Measurements from ENCODE around the gene SHC2. TPM values are rescaled to one million over a fixed set of nuclear protein-coding genes. Genes with fewer than 3 reads are reported as not detected.
"Not testable (repeated sequence)": the region's sequence is repeated elsewhere in the genome, so short reads cannot be mapped to it uniquely, and the experiment has no call there.

SHC2 gene
- polyA plus RNA-seq, 6 donors from 2014 or later, result 0.20 TPM; not detected in 5

- Mint-ChIP-seq H3K9me3 (peaks cover 0 to 10% (median 7%) of the 10 kb centered on the region in 7 donors), H3K4me3 (peak overlapping the region in 3 of 8 donors; percentile 37 to 85 (median 47)), H3K27me3 (peaks cover 4 to 29% (median 17%) of the 10 kb centered on the region in 3 donors), H3K4me1 (peaks cover 8 to 18% (median 9%) of the 10 kb centered on the region in 3 donors), H3K36me3 (peaks cover 0 to 7% of the 10 kb centered on the region in 2 donors), H3K27ac (no peak overlapping the region)
- no peak for DNase-seq
- no peak for ATAC-seq (ENCODE audit: low read depth in 2 of 2)
Observed at GRCh38 chr19:485583-486236, 24.9 kb upstream of the SHC2 start.

GRCh38 chr19:485077-485476 is 24.2 kb upstream of the SHC2 start:
- Mint-ChIP-seq H3K4me1 (peaks cover 14 to 18% (median 15%) of the 10 kb centered on the region in 3 donors), H3K9me3 (peaks cover 0 to 16% (median 13%) of the 10 kb centered on the region in 7 donors), H3K27ac (no peak overlapping the region), H3K27me3 (peaks cover 4 to 29% (median 17%) of the 10 kb centered on the region in 3 donors), H3K36me3 (peaks cover 0 to 13% of the 10 kb centered on the region in 2 donors), H3K4me3 (no peak overlapping the region)
- ATAC-seq (ENCODE audit: low read depth in 2 of 2), result no peak
- DNase-seq, result no peak

- H3K27me3 Mint-ChIP-seq, result peaks cover 4 to 29% (median 17%) of the 10 kb centered on the region in 3 donors
- ATAC-seq (ENCODE audit: low read depth in 2 of 2), result no peak
Observed at GRCh38 chr19:484494-484893, 23.7 kb upstream of the SHC2 start.

GRCh38 chr19:483332-484072 is 22.7 kb upstream of the SHC2 start:
- peaks cover 17 to 19% (median 19%) of the 10 kb centered on the region in 3 donors for H3K4me1 Mint-ChIP-seq

More at GRCh38 chr19:484494-484893, 23.7 kb upstream of the SHC2 start:
- H3K9me3 Mint-ChIP-seq, result peaks cover 0 to 19% (median 14%) of the 10 kb centered on the region in 7 donors
- H3K4me3 Mint-ChIP-seq, result peak overlapping the region in 1 of 8 donors; percentile 68
- peaks cover 0 to 18% of the 10 kb centered on the region in 2 donors for H3K36me3 Mint-ChIP-seq
- peaks cover 18 to 19% (median 19%) of the 10 kb centered on the region in 3 donors for H3K4me1 Mint-ChIP-seq
- no peak overlapping the region for H3K27ac Mint-ChIP-seq
- DNase-seq, result no peak

GRCh38 chr19:482186-483041 is 21.6 kb upstream of the SHC2 start:
- Mint-ChIP-seq H3K36me3 (peaks cover 0 to 18% of the 10 kb centered on the region in 2 donors), H3K27me3 (peaks cover 4 to 33% (median 17%) of the 10 kb centered on the region in 3 donors), H3K4me1 (peaks cover 7 to 19% (median 19%) of the 10 kb centered on the region in 3 donors), H3K27ac (peak overlapping the region in 2 of 6 donors; percentile 34 to 89), H3K4me3 (peak overlapping the region in 1 of 8 donors; percentile 70), H3K9me3 (peaks cover 0 to 19% (median 14%) of the 10 kb centered on the region in 7 donors)
- no peak for ATAC-seq (ENCODE audit: low read depth in 2 of 2)
- DNase-seq, result no peak

More at GRCh38 chr19:483332-484072, 22.7 kb upstream of the SHC2 start:
- Mint-ChIP-seq H3K36me3 (peaks cover 0 to 18% of the 10 kb centered on the region in 2 donors), H3K9me3 (peaks cover 0 to 19% (median 14%) of the 10 kb centered on the region in 7 donors), H3K27ac (no peak overlapping the region), H3K4me3 (no peak overlapping the region), H3K27me3 (peaks cover 4 to 29% (median 17%) of the 10 kb centered on the region in 3 donors)
- DNase-seq (no peak), ATAC-seq (ENCODE audit: low read depth in 2 of 2) (no peak)

- H3K27me3 Mint-ChIP-seq, result peaks cover 4 to 29% (median 15%) of the 10 kb centered on the region in 3 donors
- peaks cover 0 to 19% (median 14%) of the 10 kb centered on the region in 7 donors for H3K9me3 Mint-ChIP-seq
- peak overlapping the region in 4 of 6 donors; percentile 37 to 89 (median 66) for H3K27ac Mint-ChIP-seq
- ATAC-seq (ENCODE audit: low read depth in 2 of 2); DNase-seq; H3K4me3 Mint-ChIP-seq: not testable (repeated sequence)
- H3K4me1 Mint-ChIP-seq, result peaks cover 7 to 19% (median 19%) of the 10 kb centered on the region in 3 donors
- H3K36me3 Mint-ChIP-seq, result peaks cover 0 to 18% of the 10 kb centered on the region in 2 donors
Observed at GRCh38 chr19:481100-481499, 20.3 kb upstream of the SHC2 start.

GRCh38 chr19:480016-480855 is 19.4 kb upstream of the SHC2 start:
- DNase-seq (no peak), ATAC-seq (ENCODE audit: low read depth in 2 of 2) (peak; percentile 38 to 57)
- H3K4me1 Mint-ChIP-seq, result peaks cover 7 to 19% (median 19%) of the 10 kb centered on the region in 3 donors
- peaks cover 4 to 25% (median 13%) of the 10 kb centered on the region in 3 donors for H3K27me3 Mint-ChIP-seq
- H3K9me3 Mint-ChIP-seq, result peaks cover 0 to 19% (median 14%) of the 10 kb centered on the region in 7 donors
- peak overlapping the region in 5 of 6 donors; percentile 80 to 97 (median 82) for H3K27ac Mint-ChIP-seq
- peak overlapping the region in 5 of 8 donors; percentile 28 to 72 (median 41) for H3K4me3 Mint-ChIP-seq
- H3K36me3 Mint-ChIP-seq, result peaks cover 0 to 18% of the 10 kb centered on the region in 2 donors

GRCh38 chr19:478976-479375 is 18.1 kb upstream of the SHC2 start:
- Mint-ChIP-seq H3K27me3 (peaks cover 0 to 15% (median 9%) of the 10 kb centered on the region in 3 donors), H3K27ac (peak overlapping the region in 1 of 6 donors; percentile 65), H3K9me3 (peaks cover 0 to 19% (median 14%) of the 10 kb centered on the region in 7 donors), H3K36me3 (peaks cover 0 to 18% of the 10 kb centered on the region in 2 donors), H3K4me1 (peaks cover 7 to 19% (median 19%) of the 10 kb centered on the region in 3 donors), H3K4me3 (peak overlapping the region in 1 of 8 donors; percentile 82)
- ATAC-seq (ENCODE audit: low read depth in 2 of 2) (no peak), DNase-seq (no peak)

GRCh38 chr19:478236-478903 is 17.5 kb upstream of the SHC2 start:
- DNase-seq (no peak), ATAC-seq (ENCODE audit: low read depth in 2 of 2) (no peak)
- Mint-ChIP-seq H3K9me3 (peaks cover 0 to 19% (median 14%) of the 10 kb centered on the region in 7 donors), H3K4me1 (peaks cover 5 to 19% (median 19%) of the 10 kb centered on the region in 3 donors), H3K27me3 (peaks cover 0 to 10% (median 9%) of the 10 kb centered on the region in 3 donors), H3K36me3 (peaks cover 0 to 18% of the 10 kb centered on the region in 2 donors), H3K4me3 (no peak overlapping the region), H3K27ac (peak overlapping the region in 1 of 6 donors; percentile 65)

GRCh38 chr19:475360-475759 is 14.5 kb upstream of the SHC2 start:
- Mint-ChIP-seq H3K9me3 (peaks cover 0 to 6% (median 1%) of the 10 kb centered on the region in 7 donors), H3K4me1 (peaks cover 5 to 8% (median 7%) of the 10 kb centered on the region in 3 donors), H3K36me3 (peaks cover 0 to 7% of the 10 kb centered on the region in 2 donors), H3K4me3 (peak overlapping the region in 1 of 8 donors; percentile 1), H3K27me3 (peaks cover 0 to 16% (median 9%) of the 10 kb centered on the region in 3 donors), H3K27ac (no peak overlapping the region)
- ATAC-seq (ENCODE audit: low read depth in 2 of 2) (no peak), DNase-seq (no peak)
